GM12878 (cell line): ENCODE data around the gene KRTAP10-1.

Experiments
- CREM ChIP-seq: IDR thresholded peaks from 2 replicates; pipeline ENCODE4 v1.6.1; 2014; ENCODE audit warnings: antibody characterized with exemption, low read depth
- KDM1A ChIP-seq: fragments of 200-600 bp; sonication (generic); IDR thresholded peaks from 2 replicates; pipeline ENCODE4 v1.6.1; 2016; ENCODE audit warnings: borderline replicate concordance
- NBN ChIP-seq: fragments of 450-650 bp; IDR thresholded peaks from 2 replicates; pipeline ENCODE4 v1.6.1; 2016
- PAX8 ChIP-seq: fragments of 450-650 bp; IDR thresholded peaks from 2 replicates; pipeline ENCODE4 v1.6.1; 2017; ENCODE audit warnings: mild to moderate bottlenecking, moderate library complexity
- TF ChIP-seq, protein P1 (sequence below), 3 experiments: IDR thresholded peaks in 2 of 3; conservative IDR thresholded peaks in 1 of 3; 2 replicates each; pipeline ENCODE4 v1.5.1; 2011; ENCODE audit warnings: low read depth in 3 of 3, low read length in 3 of 3, mild to moderate bottlenecking in 3 of 3, control low read depth in 2 of 3, moderate library complexity in 2 of 3, inconsistent platforms in 1 of 3, mixed read lengths in 1 of 3; ENCODE audit not compliant: control insufficient read depth in 2 of 3, insufficient read depth in 1 of 3; ENCODE audit errors: extremely low read depth in 1 of 3

DNA sequence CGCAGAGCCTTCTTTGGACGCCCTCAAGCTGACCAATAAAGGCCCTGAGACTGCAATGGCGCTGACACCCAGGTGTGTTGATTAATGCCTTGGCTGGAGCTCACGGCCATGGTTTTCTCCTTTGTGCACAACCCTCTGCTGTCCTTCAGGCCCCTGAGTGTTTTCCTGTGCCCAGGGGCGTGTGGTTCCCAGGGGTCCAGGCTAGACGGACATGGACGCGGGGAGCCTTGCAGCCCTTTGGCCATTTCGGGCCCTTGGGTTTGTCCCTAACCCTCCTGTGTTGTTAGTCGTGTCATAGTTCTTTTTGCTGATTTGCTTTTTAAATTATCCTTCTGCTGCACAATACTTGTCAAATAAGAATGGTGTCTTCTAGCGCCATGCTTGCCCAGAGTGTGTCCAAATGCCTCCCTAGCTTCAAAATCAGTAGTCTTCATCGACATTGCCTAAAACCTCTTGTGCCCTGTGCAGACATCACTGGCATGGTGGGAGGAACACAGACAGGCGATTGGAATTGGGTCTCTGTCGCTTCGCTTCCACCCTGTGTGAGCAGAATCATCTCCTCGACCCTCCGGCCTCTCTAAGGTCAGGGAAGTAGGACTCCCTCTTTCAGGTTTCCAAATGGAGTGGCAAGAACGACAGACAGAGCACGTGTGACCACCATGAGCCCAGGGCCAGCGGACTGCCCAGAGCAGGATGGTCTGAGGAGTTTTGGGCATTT lies 35.5 kb upstream of the KRTAP10-1 start:
- no peak for TF ChIP-seq KDM1A
- no peak for TF ChIP-seq CREM
- TF ChIP-seq PAX8 = no peak
- no peak for TF ChIP-seq NBN
- TF ChIP-seq, protein P1, sequence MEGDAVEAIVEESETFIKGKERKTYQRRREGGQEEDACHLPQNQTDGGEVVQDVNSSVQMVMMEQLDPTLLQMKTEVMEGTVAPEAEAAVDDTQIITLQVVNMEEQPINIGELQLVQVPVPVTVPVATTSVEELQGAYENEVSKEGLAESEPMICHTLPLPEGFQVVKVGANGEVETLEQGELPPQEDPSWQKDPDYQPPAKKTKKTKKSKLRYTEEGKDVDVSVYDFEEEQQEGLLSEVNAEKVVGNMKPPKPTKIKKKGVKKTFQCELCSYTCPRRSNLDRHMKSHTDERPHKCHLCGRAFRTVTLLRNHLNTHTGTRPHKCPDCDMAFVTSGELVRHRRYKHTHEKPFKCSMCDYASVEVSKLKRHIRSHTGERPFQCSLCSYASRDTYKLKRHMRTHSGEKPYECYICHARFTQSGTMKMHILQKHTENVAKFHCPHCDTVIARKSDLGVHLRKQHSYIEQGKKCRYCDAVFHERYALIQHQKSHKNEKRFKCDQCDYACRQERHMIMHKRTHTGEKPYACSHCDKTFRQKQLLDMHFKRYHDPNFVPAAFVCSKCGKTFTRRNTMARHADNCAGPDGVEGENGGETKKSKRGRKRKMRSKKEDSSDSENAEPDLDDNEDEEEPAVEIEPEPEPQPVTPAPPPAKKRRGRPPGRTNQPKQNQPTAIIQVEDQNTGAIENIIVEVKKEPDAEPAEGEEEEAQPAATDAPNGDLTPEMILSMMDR (IDR thresholded peaks at IDR 0.05 in 2 of 3, conservative IDR thresholded peaks at IDR 0.05 in 1 of 3; ENCODE audit: control insufficient read depth in 2 of 3, extremely low read depth in 1 of 3, insufficient read depth in 1 of 3, low read depth in 3 of 3, low read length in 3 of 3) = no peak
